HepG2 (cell line): Measurements from ENCODE around the gene IHH. TPM values are rescaled to one million over a fixed set of nuclear protein-coding genes. Genes with fewer than 3 reads are reported as not detected.

Experiments
- ATAC-seq: fragments of 200-7000 bp; cut with Tn5 transposase; 3 replicates; pipeline ENCODE4 v1.9.1; 2020; ENCODE audit warnings: mild to moderate bottlenecking, moderate library complexity
- BruUV-seq: library from RNA; stranded (reverse); fragments of 400-500 nt; replicated peaks from 2 replicates; lab custom pipeline; 2021; lab: Mats Ljungman, UMichigan
- CTCF ChIA-PET: fragments of 300-600 bp; formaldehyde crosslinking; extraction: SDS; loops from one replicate; lab custom pipeline; 2021; ENCODE audit warnings: low total read pairs, inconsistent platforms, low intra/inter-chr PET ratio; lab: Yijun Ruan, JAX
- POLR2A ChIA-PET: fragments of 350-600 bp; sonication (Branson Sonifier 250); formaldehyde crosslinking; loops from one replicate; lab custom pipeline; 2020; ENCODE audit warnings: antibody characterized with exemption, inconsistent platforms; lab: Yijun Ruan, JAX
- DNase-seq: peaks from one replicate; pipeline ENCODE4 v3.0.0-alpha.2; 2015; ENCODE audit warnings: low spot score
- FAIRE-seq: peaks from 3 replicates; lab custom pipeline; 2011; peaks lifted over from hg19 to GRCh38; lab: Jason Lieb, UNC
- H2AFZ ChIP-seq: one replicate; pipeline ENCODE4 v1.6.1; 2011; ENCODE audit warnings: low read length, inconsistent platforms
- H3K27ac ChIP-seq: fragments of 300-600 bp; 3 replicates; pipeline ENCODE4 v1.8.0; 2011; ENCODE audit warnings: mixed run types, mild to moderate bottlenecking, mixed read lengths, low read length, inconsistent platforms; ENCODE audit not compliant: insufficient read depth; ENCODE audit errors: extremely low read length
- H3K27me3 ChIP-seq, 2 experiments: fragments of 200-600 bp in 1 of 2; 2 replicates in 1 of 2; 3 replicates in 1 of 2; pipeline versions ENCODE4 v1.6.0 to v1.8.0; 2011; ENCODE audit warnings: low read length in 2 of 2, mild to moderate bottlenecking in 2 of 2, moderate library complexity in 2 of 2, inconsistent platforms in 1 of 2; ENCODE audit not compliant: insufficient read depth in 2 of 2, control insufficient read depth in 1 of 2
- H3K36me3 ChIP-seq, 2 experiments: fragments of 200-600 bp in 1 of 2; replicated peaks in 1 of 2; 2 replicates in 1 of 2; 3 replicates in 1 of 2; pipeline versions ENCODE4 v1.5.1 to v1.8.0; 2011; ENCODE audit warnings: low read length in 2 of 2, inconsistent platforms in 1 of 2; ENCODE audit not compliant: insufficient read depth in 2 of 2, control insufficient read depth in 1 of 2
- H3K4me1 ChIP-seq: 2 replicates; pipeline ENCODE4 v1.5.1; 2012; ENCODE audit warnings: low read length, inconsistent platforms; ENCODE audit not compliant: insufficient read depth
- H3K4me2 ChIP-seq: 2 replicates; pipeline ENCODE4 v1.6.0; 2011; ENCODE audit warnings: low read depth, low read length, inconsistent platforms
- H3K4me3 ChIP-seq, 3 experiments: fragments of 200-600 bp in 1 of 3; sonication (generic), shearing (Covaris generic) in 1 of 3; replicated peaks in 1 of 3; 2 replicates each; pipeline ENCODE4 v1.5.1; 2011 to 2016; ENCODE audit warnings: low read length in 3 of 3, inconsistent platforms in 2 of 3, low read depth in 2 of 3, mild to moderate bottlenecking in 2 of 3, control low read depth in 1 of 3, mixed read lengths in 1 of 3; ENCODE audit not compliant: insufficient read depth in 1 of 3
- H3K79me2 ChIP-seq: one replicate; pipeline ENCODE4 v1.6.1; 2011; ENCODE audit warnings: low read length, inconsistent platforms; ENCODE audit not compliant: insufficient read depth
- H3K9ac ChIP-seq: 2 replicates; pipeline ENCODE4 v1.6.0; 2011; ENCODE audit warnings: mild to moderate bottlenecking, low read depth, low read length, inconsistent platforms; ENCODE audit not compliant: insufficient read depth
- H3K9me3 ChIP-seq: 2 replicates; pipeline ENCODE4 v1.5.1; 2012; ENCODE audit warnings: mild to moderate bottlenecking, low read length
- H4K20me1 ChIP-seq: 2 replicates; pipeline ENCODE4 v1.6.0; 2011; ENCODE audit warnings: inconsistent platforms, mild to moderate bottlenecking, low read length, moderate library complexity; ENCODE audit not compliant: insufficient read depth
- BRF2 ChIP-seq: sonication (generic); formaldehyde crosslinking; IDR thresholded peaks from 2 replicates; pipeline ENCODE4 v1.8.1; 2022; ENCODE audit warnings: mild to moderate bottlenecking, missing genetic modification reagents
- DNMT1 ChIP-seq: sonication (generic); formaldehyde crosslinking; IDR thresholded peaks from 2 replicates; pipeline ENCODE4 v1.5.1; 2020; ENCODE audit warnings: mild to moderate bottlenecking, missing genetic modification reagents
- ETV5 ChIP-seq: IDR thresholded peaks from 2 replicates; pipeline ENCODE4 v1.6.1; 2018; ENCODE audit warnings: missing biosample characterization, missing genetic modification reagents, inconsistent platforms, borderline replicate concordance
- HNF1A ChIP-seq, 2 experiments: sonication (generic) in 1 of 2; formaldehyde crosslinking in 1 of 2; IDR thresholded peaks; 2 replicates each; pipeline versions ENCODE4 v1.4.0 to v1.6.1; 2016 to 2020; ENCODE audit warnings: borderline replicate concordance in 1 of 2, low read depth in 1 of 2, mild to moderate bottlenecking in 1 of 2, missing genetic modification reagents in 1 of 2
- POGK ChIP-seq: sonication (generic); formaldehyde crosslinking; conservative IDR thresholded peaks from 2 replicates; pipeline ENCODE4 v1.8.0; 2022; ENCODE audit warnings: mild to moderate bottlenecking, moderate library complexity, missing genetic modification reagents
- RCOR2 ChIP-seq: IDR thresholded peaks from 2 replicates; pipeline ENCODE4 v1.6.1; 2016; ENCODE audit warnings: missing biosample characterization, missing genetic modification reagents
- ZMYM2 ChIP-seq: sonication (generic); formaldehyde crosslinking; IDR thresholded peaks from 2 replicates; pipeline ENCODE4 v1.8.0; 2022; ENCODE audit warnings: mild to moderate bottlenecking, missing genetic modification reagents
- ZNF280D ChIP-seq: sonication (generic); formaldehyde crosslinking; IDR thresholded peaks from 2 replicates; pipeline ENCODE4 v1.5.1; 2020; ENCODE audit warnings: mild to moderate bottlenecking, missing genetic modification reagents
- WGBS: methylation state at CpG from one replicate; pipeline ENCODE4 v1.1.6; 2017; ENCODE audit warnings: low lambda C conversion rate; 5-methylcytosine and 5-hydroxymethylcytosine counted together
- in situ Hi-C: cut with HindIII; loops from 2 replicates; pipeline ENCODE4 v1.10.0; 2017; ENCODE audit warnings: low pct_unique_long_range_greater_than_20kb; ENCODE audit not compliant: extremely low pct_ligation_motif_present
- intact Hi-C: fragments of 100-400 bp; cut with micrococcal nuclease; formaldehyde crosslinking; loops from one replicate; pipeline ENCODE4 v1.10.0; 2022; ENCODE audit not compliant: unreplicated experiment
- polyA plus RNA-seq, 8 experiments: library from polyadenylated mRNA; depleted of rRNA in 3 of 8; stranded (reverse) in 7 of 8; unstranded in 1 of 8; fragments of >200 nt; fragmentation: Illumina TruSeq in 4 of 8; extraction: Trizol in 4 of 8; gene quantifications; 2 replicates each; pipeline versions ENCODE4 v1.2.1 to v1.2.3, GENCODE V29; 2011 to 2016; ENCODE audit warnings: low read depth in 4 of 8, missing spikeins in 1 of 8, mixed read lengths in 1 of 8; ENCODE audit not compliant: insufficient read depth in 1 of 8
- total RNA-seq, 5 experiments: library from RNA; depleted of rRNA; stranded (reverse); fragments of >200 nt; fragmentation: Illumina TruSeq; extraction: Trizol; gene quantifications; 2 replicates each; pipeline ENCODE4 v1.2.3, GENCODE V29; 2016; ENCODE audit warnings: low read depth in 1 of 5

IHH gene
- total and polyA plus RNA-seq, 2 of the 13 experiments (the other 11 are each of a cell fraction or from before 2014, with no cell fraction given), result 0.42 TPM; not detected in 1

- ATAC-seq, result peak; percentile 59
- Histone ChIP-seq H3K27ac (no peak overlapping the region), H3K4me1 (peaks cover 47% of the 10 kb centered on the region), H3K36me3 (no peaks in the 10 kb centered on the region; a peak in 1 of 5 replicates), H4K20me1 (no peaks in the 10 kb centered on the region), H3K27me3 (no peaks in the 10 kb centered on the region; a peak in 1 of 5 replicates), H3K9me3 (no peaks in the 10 kb centered on the region), H3K9ac (no peak overlapping the region), H3K79me2 (no peaks in the 10 kb centered on the region), H2AFZ (no peak overlapping the region), H3K4me3 (no peak overlapping the region), H3K4me2 (peak overlapping the region; percentile 21; the same call in 1 of the 2 replicates)
- BruUV-seq, result no TSS peak
- 61% methylated on average over 4 of the region's 4 CpGs for WGBS
- CTCF ChIA-PET, result no interaction called here
- 0 out of 2 replicates have a peak, but pooled peaks have one; percentile 16 for TF ChIP-seq HNF1A (IDR thresholded peaks at IDR 0.05; ENCODE audit: low read depth)
- TF ChIP-seq HNF1A (CRISPR knock-in tag; IDR thresholded peaks at IDR 0.05; ENCODE audit: borderline replicate concordance), result no peak
- TF ChIP-seq ZNF280D (CRISPR knock-in tag), result 0 out of 2 replicates have a peak, but pooled peaks have one; percentile 33
- TF ChIP-seq BRF2 (CRISPR knock-in tag), result no peak
- peak; percentile 37; the same call in 1 of the 2 replicates for TF ChIP-seq RCOR2 (CRISPR knock-in tag)
- peak; percentile 14; the same call in 1 of the 2 replicates for TF ChIP-seq ETV5 (CRISPR knock-in tag)
- peak; percentile 99 for TF ChIP-seq POGK (CRISPR knock-in tag)
- peak; percentile 68 for TF ChIP-seq ZMYM2
- TF ChIP-seq DNMT1 (CRISPR knock-in tag), result no peak
- POLR2A ChIA-PET, result interaction anchor here (1.0 kb wide), 1 partner anchor 9 kb away, joined by 4 read pairs; no protein-coding TSS in a partner anchor
- FAIRE-seq, result no peak
- in situ Hi-C loops, result no loop called here
- intact Hi-C loops, result no loop called here
- no peak for DNase-seq
Observed at GRCh38 chr2:219090436-219091299, 29.9 kb upstream of the IHH start.
